Measurements from ENCODE around the gene ASB16. TPM values are rescaled to one million over a fixed set of nuclear protein-coding genes. Genes with fewer than 3 reads are reported as not detected.
A peak's percentile ranks its signal among the peaks of the same experiment; 100 is the strongest.

Gene ASB16
- total and polyA plus RNA-seq, 9 of the 15 experiments (the other 6 are each of a cell fraction or from before 2014, with no cell fraction given) = 0.03 to 0.07 TPM; not detected in 7

GRCh38 chr17:44212507-44213402 is 42.3 kb downstream of the ASB16 start (continued):
- TF ChIP-seq, protein P1, sequence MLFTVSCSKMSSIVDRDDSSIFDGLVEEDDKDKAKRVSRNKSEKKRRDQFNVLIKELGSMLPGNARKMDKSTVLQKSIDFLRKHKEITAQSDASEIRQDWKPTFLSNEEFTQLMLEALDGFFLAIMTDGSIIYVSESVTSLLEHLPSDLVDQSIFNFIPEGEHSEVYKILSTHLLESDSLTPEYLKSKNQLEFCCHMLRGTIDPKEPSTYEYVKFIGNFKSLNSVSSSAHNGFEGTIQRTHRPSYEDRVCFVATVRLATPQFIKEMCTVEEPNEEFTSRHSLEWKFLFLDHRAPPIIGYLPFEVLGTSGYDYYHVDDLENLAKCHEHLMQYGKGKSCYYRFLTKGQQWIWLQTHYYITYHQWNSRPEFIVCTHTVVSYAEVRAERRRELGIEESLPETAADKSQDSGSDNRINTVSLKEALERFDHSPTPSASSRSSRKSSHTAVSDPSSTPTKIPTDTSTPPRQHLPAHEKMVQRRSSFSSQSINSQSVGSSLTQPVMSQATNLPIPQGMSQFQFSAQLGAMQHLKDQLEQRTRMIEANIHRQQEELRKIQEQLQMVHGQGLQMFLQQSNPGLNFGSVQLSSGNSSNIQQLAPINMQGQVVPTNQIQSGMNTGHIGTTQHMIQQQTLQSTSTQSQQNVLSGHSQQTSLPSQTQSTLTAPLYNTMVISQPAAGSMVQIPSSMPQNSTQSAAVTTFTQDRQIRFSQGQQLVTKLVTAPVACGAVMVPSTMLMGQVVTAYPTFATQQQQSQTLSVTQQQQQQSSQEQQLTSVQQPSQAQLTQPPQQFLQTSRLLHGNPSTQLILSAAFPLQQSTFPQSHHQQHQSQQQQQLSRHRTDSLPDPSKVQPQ (CRISPR knock-in tag; IDR thresholded peaks at IDR 0.05; ENCODE audit: borderline replicate concordance) = no peak
- no peak for TF ChIP-seq XRCC3 (IDR thresholded peaks at IDR 0.05)
- TF ChIP-seq SUPT5H (IDR thresholded peaks at IDR 0.05) = peak; percentile 59
- TF ChIP-seq, protein P2, sequence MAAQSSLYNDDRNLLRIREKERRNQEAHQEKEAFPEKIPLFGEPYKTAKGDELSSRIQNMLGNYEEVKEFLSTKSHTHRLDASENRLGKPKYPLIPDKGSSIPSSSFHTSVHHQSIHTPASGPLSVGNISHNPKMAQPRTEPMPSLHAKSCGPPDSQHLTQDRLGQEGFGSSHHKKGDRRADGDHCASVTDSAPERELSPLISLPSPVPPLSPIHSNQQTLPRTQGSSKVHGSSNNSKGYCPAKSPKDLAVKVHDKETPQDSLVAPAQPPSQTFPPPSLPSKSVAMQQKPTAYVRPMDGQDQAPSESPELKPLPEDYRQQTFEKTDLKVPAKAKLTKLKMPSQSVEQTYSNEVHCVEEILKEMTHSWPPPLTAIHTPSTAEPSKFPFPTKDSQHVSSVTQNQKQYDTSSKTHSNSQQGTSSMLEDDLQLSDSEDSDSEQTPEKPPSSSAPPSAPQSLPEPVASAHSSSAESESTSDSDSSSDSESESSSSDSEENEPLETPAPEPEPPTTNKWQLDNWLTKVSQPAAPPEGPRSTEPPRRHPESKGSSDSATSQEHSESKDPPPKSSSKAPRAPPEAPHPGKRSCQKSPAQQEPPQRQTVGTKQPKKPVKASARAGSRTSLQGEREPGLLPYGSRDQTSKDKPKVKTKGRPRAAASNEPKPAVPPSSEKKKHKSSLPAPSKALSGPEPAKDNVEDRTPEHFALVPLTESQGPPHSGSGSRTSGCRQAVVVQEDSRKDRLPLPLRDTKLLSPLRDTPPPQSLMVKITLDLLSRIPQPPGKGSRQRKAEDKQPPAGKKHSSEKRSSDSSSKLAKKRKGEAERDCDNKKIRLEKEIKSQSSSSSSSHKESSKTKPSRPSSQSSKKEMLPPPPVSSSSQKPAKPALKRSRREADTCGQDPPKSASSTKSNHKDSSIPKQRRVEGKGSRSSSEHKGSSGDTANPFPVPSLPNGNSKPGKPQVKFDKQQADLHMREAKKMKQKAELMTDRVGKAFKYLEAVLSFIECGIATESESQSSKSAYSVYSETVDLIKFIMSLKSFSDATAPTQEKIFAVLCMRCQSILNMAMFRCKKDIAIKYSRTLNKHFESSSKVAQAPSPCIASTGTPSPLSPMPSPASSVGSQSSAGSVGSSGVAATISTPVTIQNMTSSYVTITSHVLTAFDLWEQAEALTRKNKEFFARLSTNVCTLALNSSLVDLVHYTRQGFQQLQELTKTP (IDR thresholded peaks at IDR 0.05; ENCODE audit: low read depth in 1 of 2, partially characterized antibody in 2 of 2) = no peak
- TF ChIP-seq MYNN (IDR thresholded peaks at IDR 0.05) = 0 out of 2 replicates have a peak, but pooled peaks have one; percentile 9
- TF ChIP-seq MYNN (CRISPR knock-in tag; IDR thresholded peaks at IDR 0.05) = no peak
- TF ChIP-seq NFE2L1 (tag; IDR thresholded peaks at IDR 0.05; ENCODE audit: borderline replicate concordance, low read depth) = no peak
- TF ChIP-seq MBD2 (IDR thresholded peaks at IDR 0.05; ENCODE audit: borderline replicate concordance, low read depth) = no peak
- no peak for TF ChIP-seq HES1 (IDR thresholded peaks at IDR 0.05; ENCODE audit: low read depth)
- TF ChIP-seq, protein P3, sequence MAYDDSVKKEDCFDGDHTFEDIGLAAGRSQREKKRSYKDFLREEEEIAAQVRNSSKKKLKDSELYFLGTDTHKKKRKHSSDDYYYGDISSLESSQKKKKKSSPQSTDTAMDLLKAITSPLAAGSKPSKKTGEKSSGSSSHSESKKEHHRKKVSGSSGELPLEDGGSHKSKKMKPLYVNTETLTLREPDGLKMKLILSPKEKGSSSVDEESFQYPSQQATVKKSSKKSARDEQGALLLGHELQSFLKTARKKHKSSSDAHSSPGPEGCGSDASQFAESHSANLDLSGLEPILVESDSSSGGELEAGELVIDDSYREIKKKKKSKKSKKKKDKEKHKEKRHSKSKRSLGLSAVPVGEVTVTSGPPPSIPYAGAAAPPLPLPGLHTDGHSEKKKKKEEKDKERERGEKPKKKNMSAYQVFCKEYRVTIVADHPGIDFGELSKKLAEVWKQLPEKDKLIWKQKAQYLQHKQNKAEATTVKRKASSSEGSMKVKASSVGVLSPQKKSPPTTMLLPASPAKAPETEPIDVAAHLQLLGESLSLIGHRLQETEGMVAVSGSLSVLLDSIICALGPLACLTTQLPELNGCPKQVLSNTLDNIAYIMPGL (CRISPR knock-in tag; IDR thresholded peaks at IDR 0.05) = no peak
- TF ChIP-seq, protein P4, sequence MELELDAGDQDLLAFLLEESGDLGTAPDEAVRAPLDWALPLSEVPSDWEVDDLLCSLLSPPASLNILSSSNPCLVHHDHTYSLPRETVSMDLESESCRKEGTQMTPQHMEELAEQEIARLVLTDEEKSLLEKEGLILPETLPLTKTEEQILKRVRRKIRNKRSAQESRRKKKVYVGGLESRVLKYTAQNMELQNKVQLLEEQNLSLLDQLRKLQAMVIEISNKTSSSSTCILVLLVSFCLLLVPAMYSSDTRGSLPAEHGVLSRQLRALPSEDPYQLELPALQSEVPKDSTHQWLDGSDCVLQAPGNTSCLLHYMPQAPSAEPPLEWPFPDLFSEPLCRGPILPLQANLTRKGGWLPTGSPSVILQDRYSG (tag; conservative IDR thresholded peaks at IDR 0.05; ENCODE audit: low read depth) = no peak
- TF ChIP-seq SREBF1 (IDR thresholded peaks at IDR 0.05; ENCODE audit: borderline replicate concordance, low read depth, low read length) = no peak
- TF ChIP-seq POLR2AphosphoS5 (IDR thresholded peaks at IDR 0.05; ENCODE audit: control insufficient read depth, insufficient read depth, low read depth, low read length) = peak; percentile 5; the same call in 1 of the 2 replicates
- no peak for TF ChIP-seq KLF6 (CRISPR knock-in tag; IDR thresholded peaks at IDR 0.05; ENCODE audit: borderline replicate concordance)
